ENCODE data around the gene ADAMTS12.
"Not testable (repeated sequence)": the region's sequence is repeated elsewhere in the genome, so short reads cannot be mapped to it uniquely, and the experiment has no call there.

Gene ADAMTS12

DNA sequence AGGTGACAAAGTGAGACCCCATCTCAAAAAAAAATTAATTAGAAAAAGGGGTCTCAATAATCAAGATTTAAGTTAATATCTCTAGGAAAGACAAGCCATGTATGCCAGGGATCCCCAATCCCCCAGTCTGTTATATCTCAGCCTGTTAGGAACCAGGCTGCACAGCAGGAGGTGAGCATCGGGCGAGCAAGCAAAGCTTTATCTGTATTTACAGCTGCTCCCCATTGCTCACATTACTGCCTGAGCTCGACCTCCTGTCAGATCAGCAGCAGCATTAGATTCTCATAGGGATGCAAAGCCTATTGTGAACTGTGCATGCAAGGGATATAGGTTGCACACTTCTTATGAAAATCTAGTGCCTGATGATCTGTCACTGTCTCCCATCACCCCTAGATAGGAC, 334.2 kb downstream of the ADAMTS12 start:
- no peak overlapping the region for H3K27ac ChIP-seq (ENCODE audit: low read depth in 2 of 2, low read length in 2 of 2)

GRCh38 chr5:33556330-33557328, 335.2 kb downstream of the ADAMTS12 start:
- Histone ChIP-seq H3K4me1 (ENCODE audit: control insufficient read depth in 2 of 2, insufficient read depth in 2 of 2, low read length in 2 of 2) (no peaks in the 10 kb centered on the region), H3K27me3 (ENCODE audit: control insufficient read depth in 2 of 2, insufficient read depth in 2 of 2, low read length in 2 of 2) (no peaks in the 10 kb centered on the region), H3K9ac (ENCODE audit: low read depth in 1 of 2, low read length in 2 of 2) (no peak overlapping the region), H3K36me3 (ENCODE audit: control insufficient read depth in 2 of 2, insufficient read depth in 2 of 2, low read length in 2 of 2) (no peaks in the 10 kb centered on the region), H3K4me3 (ENCODE audit: low read length in 2 of 2) (no peak overlapping the region), H3K27ac (ENCODE audit: low read depth in 2 of 2, low read length in 2 of 2) (no peak overlapping the region), H3K9me3 (ENCODE audit: control insufficient read depth in 2 of 2, low read length in 2 of 2) (no peaks in the 10 kb centered on the region)

More for the DNA sequence above, 334.2 kb downstream of the ADAMTS12 start:
- Histone ChIP-seq H3K9ac (ENCODE audit: low read depth in 1 of 2, low read length in 2 of 2) (no peak overlapping the region), H3K27me3 (ENCODE audit: control insufficient read depth in 2 of 2, insufficient read depth in 2 of 2, low read length in 2 of 2) (no peaks in the 10 kb centered on the region), H3K36me3 (ENCODE audit: control insufficient read depth in 2 of 2, insufficient read depth in 2 of 2, low read length in 2 of 2) (no peaks in the 10 kb centered on the region), H3K4me3 (ENCODE audit: low read length in 2 of 2) (no peak overlapping the region), H3K9me3 (ENCODE audit: control insufficient read depth in 2 of 2, low read length in 2 of 2) (no peaks in the 10 kb centered on the region), H3K4me1 (ENCODE audit: control insufficient read depth in 2 of 2, insufficient read depth in 2 of 2, low read length in 2 of 2) (no peaks in the 10 kb centered on the region)

- Histone ChIP-seq H3K9ac (ENCODE audit: low read depth in 1 of 2, low read length in 2 of 2) (no peak overlapping the region), H3K4me1 (ENCODE audit: control insufficient read depth in 2 of 2, insufficient read depth in 2 of 2, low read length in 2 of 2) (no peaks in the 10 kb centered on the region), H3K27me3 (ENCODE audit: control insufficient read depth in 2 of 2, insufficient read depth in 2 of 2, low read length in 2 of 2) (no peaks in the 10 kb centered on the region), H3K4me3 (ENCODE audit: low read length in 2 of 2) (no peak overlapping the region), H3K27ac (ENCODE audit: low read depth in 2 of 2, low read length in 2 of 2) (no peak overlapping the region), H3K36me3 (ENCODE audit: control insufficient read depth in 2 of 2, insufficient read depth in 2 of 2, low read length in 2 of 2) (no peaks in the 10 kb centered on the region), H3K9me3 (ENCODE audit: control insufficient read depth in 2 of 2, low read length in 2 of 2) (no peaks in the 10 kb centered on the region)
Measured at GRCh38 chr5:33549982-33550567, 341.7 kb downstream of the ADAMTS12 start.

GRCh38 chr5:33539790-33540189, 352.0 kb downstream of the ADAMTS12 start:
- H3K27ac ChIP-seq (ENCODE audit: low read depth in 2 of 2, low read length in 2 of 2); H3K4me1 ChIP-seq (ENCODE audit: control insufficient read depth in 2 of 2, insufficient read depth in 2 of 2, low read length in 2 of 2); H3K36me3 ChIP-seq (ENCODE audit: control insufficient read depth in 2 of 2, insufficient read depth in 2 of 2, low read length in 2 of 2); H3K4me3 ChIP-seq (ENCODE audit: low read length in 2 of 2); H3K9ac ChIP-seq (ENCODE audit: low read depth in 1 of 2, low read length in 2 of 2); H3K27me3 ChIP-seq (ENCODE audit: control insufficient read depth in 2 of 2, insufficient read depth in 2 of 2, low read length in 2 of 2); H3K9me3 ChIP-seq (ENCODE audit: control insufficient read depth in 2 of 2, low read length in 2 of 2): not testable (repeated sequence)

- Histone ChIP-seq H3K4me3 (ENCODE audit: low read length in 2 of 2) (no peak overlapping the region), H3K27me3 (ENCODE audit: control insufficient read depth in 2 of 2, insufficient read depth in 2 of 2, low read length in 2 of 2) (no peaks in the 10 kb centered on the region), H3K9ac (ENCODE audit: low read depth in 1 of 2, low read length in 2 of 2) (no peak overlapping the region), H3K27ac (ENCODE audit: low read depth in 2 of 2, low read length in 2 of 2) (no peak overlapping the region), H3K9me3 (ENCODE audit: control insufficient read depth in 2 of 2, low read length in 2 of 2) (no peaks in the 10 kb centered on the region), H3K36me3 (ENCODE audit: control insufficient read depth in 2 of 2, insufficient read depth in 2 of 2, low read length in 2 of 2) (no peaks in the 10 kb centered on the region), H3K4me1 (ENCODE audit: control insufficient read depth in 2 of 2, insufficient read depth in 2 of 2, low read length in 2 of 2) (no peaks in the 10 kb centered on the region)
Measured at GRCh38 chr5:33539212-33539611, 352.6 kb downstream of the ADAMTS12 start.

- Histone ChIP-seq H3K4me1 (ENCODE audit: control insufficient read depth in 2 of 2, insufficient read depth in 2 of 2, low read length in 2 of 2) (no peaks in the 10 kb centered on the region), H3K27me3 (ENCODE audit: control insufficient read depth in 2 of 2, insufficient read depth in 2 of 2, low read length in 2 of 2) (no peaks in the 10 kb centered on the region), H3K36me3 (ENCODE audit: control insufficient read depth in 2 of 2, insufficient read depth in 2 of 2, low read length in 2 of 2) (no peaks in the 10 kb centered on the region), H3K4me3 (ENCODE audit: low read length in 2 of 2) (no peak overlapping the region), H3K9ac (ENCODE audit: low read depth in 1 of 2, low read length in 2 of 2) (no peak overlapping the region), H3K9me3 (ENCODE audit: control insufficient read depth in 2 of 2, low read length in 2 of 2) (no peaks in the 10 kb centered on the region), H3K27ac (ENCODE audit: low read depth in 2 of 2, low read length in 2 of 2) (no peak overlapping the region)
Measured at GRCh38 chr5:33538201-33538600, 353.6 kb downstream of the ADAMTS12 start.

- H3K9me3 ChIP-seq (ENCODE audit: control insufficient read depth in 2 of 2, low read length in 2 of 2): no peaks in the 10 kb centered on the region
- no peaks in the 10 kb centered on the region for H3K36me3 ChIP-seq (ENCODE audit: control insufficient read depth in 2 of 2, insufficient read depth in 2 of 2, low read length in 2 of 2)
- H3K27ac ChIP-seq (ENCODE audit: low read depth in 2 of 2, low read length in 2 of 2): no peak overlapping the region
- no peaks in the 10 kb centered on the region for H3K4me1 ChIP-seq (ENCODE audit: control insufficient read depth in 2 of 2, insufficient read depth in 2 of 2, low read length in 2 of 2)
- H3K9ac ChIP-seq (ENCODE audit: low read depth in 1 of 2, low read length in 2 of 2): no peak overlapping the region
- no peak overlapping the region for H3K4me3 ChIP-seq (ENCODE audit: low read length in 2 of 2)
- no peaks in the 10 kb centered on the region for H3K27me3 ChIP-seq (ENCODE audit: control insufficient read depth in 2 of 2, insufficient read depth in 2 of 2, low read length in 2 of 2)
Measured at GRCh38 chr5:33537240-33537639, 354.6 kb downstream of the ADAMTS12 start.

- no peaks in the 10 kb centered on the region for H3K27me3 ChIP-seq (ENCODE audit: control insufficient read depth in 2 of 2, insufficient read depth in 2 of 2, low read length in 2 of 2)
- H3K9me3 ChIP-seq (ENCODE audit: control insufficient read depth in 2 of 2, low read length in 2 of 2): no peaks in the 10 kb centered on the region
- no peaks in the 10 kb centered on the region for H3K36me3 ChIP-seq (ENCODE audit: control insufficient read depth in 2 of 2, insufficient read depth in 2 of 2, low read length in 2 of 2)
- no peaks in the 10 kb centered on the region for H3K4me1 ChIP-seq (ENCODE audit: control insufficient read depth in 2 of 2, insufficient read depth in 2 of 2, low read length in 2 of 2)
- no peak overlapping the region for H3K9ac ChIP-seq (ENCODE audit: low read depth in 1 of 2, low read length in 2 of 2)
- H3K4me3 ChIP-seq (ENCODE audit: low read length in 2 of 2): no peak overlapping the region
- no peak overlapping the region for H3K27ac ChIP-seq (ENCODE audit: low read depth in 2 of 2, low read length in 2 of 2)
Measured at GRCh38 chr5:33536802-33537201, 355.0 kb downstream of the ADAMTS12 start.

DNA sequence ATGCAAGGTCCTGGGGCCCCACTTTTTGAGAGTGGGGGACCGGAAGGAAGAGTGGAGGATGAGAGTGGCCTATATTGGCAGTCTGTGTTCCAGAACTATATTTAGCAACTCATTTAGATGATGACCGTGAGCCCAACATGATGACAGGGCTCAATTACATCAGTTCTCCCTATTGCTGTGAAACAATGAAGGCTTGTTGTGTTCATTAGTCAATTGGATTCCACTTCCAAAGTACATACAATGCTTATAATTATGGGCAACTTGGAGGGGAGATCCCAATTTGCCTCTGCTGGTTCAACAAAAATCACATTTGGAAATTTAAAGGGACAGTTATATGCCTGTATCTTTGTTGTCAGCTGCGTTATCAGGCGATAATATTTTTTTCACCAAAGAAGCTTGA, 360.0 kb downstream of the ADAMTS12 start:
- Histone ChIP-seq H3K36me3 (ENCODE audit: control insufficient read depth in 2 of 2, insufficient read depth in 2 of 2, low read length in 2 of 2) (no peaks in the 10 kb centered on the region), H3K4me3 (ENCODE audit: low read length in 2 of 2) (no peak overlapping the region), H3K27me3 (ENCODE audit: control insufficient read depth in 2 of 2, insufficient read depth in 2 of 2, low read length in 2 of 2) (no peaks in the 10 kb centered on the region), H3K9ac (ENCODE audit: low read depth in 1 of 2, low read length in 2 of 2) (no peak overlapping the region), H3K9me3 (ENCODE audit: control insufficient read depth in 2 of 2, low read length in 2 of 2) (no peaks in the 10 kb centered on the region), H3K4me1 (ENCODE audit: control insufficient read depth in 2 of 2, insufficient read depth in 2 of 2, low read length in 2 of 2) (no peaks in the 10 kb centered on the region), H3K27ac (ENCODE audit: low read depth in 2 of 2, low read length in 2 of 2) (no peak overlapping the region)

- Histone ChIP-seq H3K4me1 (ENCODE audit: control insufficient read depth in 2 of 2, insufficient read depth in 2 of 2, low read length in 2 of 2) (no peaks in the 10 kb centered on the region), H3K9me3 (ENCODE audit: control insufficient read depth in 2 of 2, low read length in 2 of 2) (no peaks in the 10 kb centered on the region), H3K4me3 (ENCODE audit: low read length in 2 of 2) (no peak overlapping the region), H3K27me3 (ENCODE audit: control insufficient read depth in 2 of 2, insufficient read depth in 2 of 2, low read length in 2 of 2) (no peaks in the 10 kb centered on the region), H3K36me3 (ENCODE audit: control insufficient read depth in 2 of 2, insufficient read depth in 2 of 2, low read length in 2 of 2) (no peaks in the 10 kb centered on the region), H3K9ac (ENCODE audit: low read depth in 1 of 2, low read length in 2 of 2) (no peak overlapping the region), H3K27ac (ENCODE audit: low read depth in 2 of 2, low read length in 2 of 2) (no peak overlapping the region)
Measured at GRCh38 chr5:33531037-33531298, 360.8 kb downstream of the ADAMTS12 start.

Data from mucosa of rectum (tissue), 2 donors.